SU-DHL-6 (cell line): ENCODE results near the gene OR10G4.

Source experiments
- EZH2phosphoT487 ChIP-seq: fragments of 200-600 bp; sonication (generic), shearing (Covaris generic); conservative IDR thresholded peaks from 2 replicates; pipeline ENCODE4 v1.6.1; 2018; ENCODE audit warnings: mild to moderate bottlenecking, antibody characterized with exemption, low read length, moderate library complexity, mixed read lengths
- TF ChIP-seq, protein P1 (sequence below): fragments of 200-600 bp; sonication (generic); IDR thresholded peaks from one replicate; pipeline ENCODE4 v1.5.1; 2017; ENCODE audit warnings: antibody characterized with exemption, mild to moderate bottlenecking, low read length, moderate library complexity; ENCODE audit not compliant: insufficient read depth, poor library complexity, severe bottlenecking

DNA sequence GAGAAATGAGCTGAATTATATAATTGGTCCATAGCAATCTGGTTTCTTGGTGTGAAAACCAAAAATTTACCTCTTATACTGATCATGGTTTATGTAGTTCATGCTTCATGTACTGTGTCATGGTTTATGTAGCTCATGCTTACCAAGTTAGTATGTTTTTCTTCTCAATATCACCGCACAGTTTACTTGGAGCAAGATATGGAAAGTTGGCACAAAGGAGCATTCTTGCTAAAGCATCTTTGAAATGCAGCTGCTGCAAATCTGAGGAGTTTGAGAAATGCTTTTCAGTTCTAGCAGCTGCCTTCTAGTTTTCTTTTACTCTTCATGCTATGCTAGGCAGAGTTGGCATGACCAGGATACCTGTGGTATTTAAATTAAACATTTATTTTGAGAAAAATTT is 23.9 kb downstream of the OR10G4 start:
- TF ChIP-seq, protein P1, sequence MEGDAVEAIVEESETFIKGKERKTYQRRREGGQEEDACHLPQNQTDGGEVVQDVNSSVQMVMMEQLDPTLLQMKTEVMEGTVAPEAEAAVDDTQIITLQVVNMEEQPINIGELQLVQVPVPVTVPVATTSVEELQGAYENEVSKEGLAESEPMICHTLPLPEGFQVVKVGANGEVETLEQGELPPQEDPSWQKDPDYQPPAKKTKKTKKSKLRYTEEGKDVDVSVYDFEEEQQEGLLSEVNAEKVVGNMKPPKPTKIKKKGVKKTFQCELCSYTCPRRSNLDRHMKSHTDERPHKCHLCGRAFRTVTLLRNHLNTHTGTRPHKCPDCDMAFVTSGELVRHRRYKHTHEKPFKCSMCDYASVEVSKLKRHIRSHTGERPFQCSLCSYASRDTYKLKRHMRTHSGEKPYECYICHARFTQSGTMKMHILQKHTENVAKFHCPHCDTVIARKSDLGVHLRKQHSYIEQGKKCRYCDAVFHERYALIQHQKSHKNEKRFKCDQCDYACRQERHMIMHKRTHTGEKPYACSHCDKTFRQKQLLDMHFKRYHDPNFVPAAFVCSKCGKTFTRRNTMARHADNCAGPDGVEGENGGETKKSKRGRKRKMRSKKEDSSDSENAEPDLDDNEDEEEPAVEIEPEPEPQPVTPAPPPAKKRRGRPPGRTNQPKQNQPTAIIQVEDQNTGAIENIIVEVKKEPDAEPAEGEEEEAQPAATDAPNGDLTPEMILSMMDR, result no peak
- TF ChIP-seq EZH2phosphoT487, result no peak
